Measurements from ENCODE around the gene NACC2. TPM values are rescaled to one million over a fixed set of nuclear protein-coding genes. Genes with fewer than 3 reads are reported as not detected.
"Not testable (repeated sequence)": the region's sequence is repeated elsewhere in the genome, so short reads cannot be mapped to it uniquely, and the experiment has no call there.

NACC2 gene
- total RNA-seq, 4 donors from 2014 or later: 10.4 to 21.6 (median 12.8) TPM

DNA sequence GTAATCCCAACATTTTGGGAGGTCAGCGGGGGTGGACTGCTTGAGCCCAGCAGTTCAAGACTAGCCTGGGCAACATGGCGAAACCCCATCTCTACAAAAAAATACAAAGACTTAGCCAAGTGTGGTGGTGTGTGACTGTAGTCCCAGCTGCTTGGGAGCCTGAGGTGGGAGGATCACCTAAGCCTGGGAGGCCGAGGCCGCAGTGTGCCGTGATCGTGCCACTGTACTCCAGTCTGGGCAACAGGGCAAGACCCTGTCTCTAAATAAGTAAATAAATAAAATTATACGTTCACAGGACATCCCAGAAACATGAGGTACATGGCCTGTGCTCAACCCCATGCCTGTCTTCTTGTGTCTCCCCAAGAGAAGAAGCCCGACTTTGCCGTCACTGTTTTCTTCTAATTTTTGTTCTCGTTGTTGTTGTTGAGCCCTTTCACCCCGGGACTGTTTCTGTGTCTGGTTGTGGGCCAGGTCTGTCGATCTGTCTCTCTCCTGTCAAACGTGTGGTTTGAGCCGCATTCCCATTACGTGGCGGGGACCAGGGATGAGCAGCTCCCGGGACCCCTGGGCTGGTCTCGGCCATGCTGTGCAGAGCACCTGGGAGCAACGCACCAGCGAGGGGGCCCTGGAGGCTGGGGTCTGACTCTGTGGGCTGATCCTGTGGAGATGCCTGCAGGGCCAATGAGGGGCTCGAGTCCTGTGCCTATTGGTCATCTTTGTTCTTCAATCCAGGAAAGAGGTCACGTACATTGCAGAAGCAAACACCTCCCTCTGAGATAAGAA lies 32.2 kb downstream of the NACC2 start:
- H3K27me3 ChIP-seq: no peaks in the 10 kb centered on the region
- H3K9me3 ChIP-seq: no peaks in the 10 kb centered on the region
- TF ChIP-seq POLR2A (IDR thresholded peaks at IDR 0.05): no peak
- TF ChIP-seq, protein P1, sequence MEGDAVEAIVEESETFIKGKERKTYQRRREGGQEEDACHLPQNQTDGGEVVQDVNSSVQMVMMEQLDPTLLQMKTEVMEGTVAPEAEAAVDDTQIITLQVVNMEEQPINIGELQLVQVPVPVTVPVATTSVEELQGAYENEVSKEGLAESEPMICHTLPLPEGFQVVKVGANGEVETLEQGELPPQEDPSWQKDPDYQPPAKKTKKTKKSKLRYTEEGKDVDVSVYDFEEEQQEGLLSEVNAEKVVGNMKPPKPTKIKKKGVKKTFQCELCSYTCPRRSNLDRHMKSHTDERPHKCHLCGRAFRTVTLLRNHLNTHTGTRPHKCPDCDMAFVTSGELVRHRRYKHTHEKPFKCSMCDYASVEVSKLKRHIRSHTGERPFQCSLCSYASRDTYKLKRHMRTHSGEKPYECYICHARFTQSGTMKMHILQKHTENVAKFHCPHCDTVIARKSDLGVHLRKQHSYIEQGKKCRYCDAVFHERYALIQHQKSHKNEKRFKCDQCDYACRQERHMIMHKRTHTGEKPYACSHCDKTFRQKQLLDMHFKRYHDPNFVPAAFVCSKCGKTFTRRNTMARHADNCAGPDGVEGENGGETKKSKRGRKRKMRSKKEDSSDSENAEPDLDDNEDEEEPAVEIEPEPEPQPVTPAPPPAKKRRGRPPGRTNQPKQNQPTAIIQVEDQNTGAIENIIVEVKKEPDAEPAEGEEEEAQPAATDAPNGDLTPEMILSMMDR (IDR thresholded peaks at IDR 0.05): no peak
- WGBS, 2 donors: 77 to 80% methylated on average over 13 to 20 of the region's 22 CpGs
- H3K4me1 ChIP-seq: peaks cover 14 to 54% (median 14%) of the 10 kb centered on the region in 3 donors
- H3K4me3 ChIP-seq: no peak overlapping the region
- no peak overlapping the region for H3K27ac ChIP-seq
- intact Hi-C loops (cut with DNase I): no loop called here
- DNase-seq: no peak
- H3K36me3 ChIP-seq: peaks cover 0 to 12% (median 0%) of the 10 kb centered on the region in 3 donors

DNA sequence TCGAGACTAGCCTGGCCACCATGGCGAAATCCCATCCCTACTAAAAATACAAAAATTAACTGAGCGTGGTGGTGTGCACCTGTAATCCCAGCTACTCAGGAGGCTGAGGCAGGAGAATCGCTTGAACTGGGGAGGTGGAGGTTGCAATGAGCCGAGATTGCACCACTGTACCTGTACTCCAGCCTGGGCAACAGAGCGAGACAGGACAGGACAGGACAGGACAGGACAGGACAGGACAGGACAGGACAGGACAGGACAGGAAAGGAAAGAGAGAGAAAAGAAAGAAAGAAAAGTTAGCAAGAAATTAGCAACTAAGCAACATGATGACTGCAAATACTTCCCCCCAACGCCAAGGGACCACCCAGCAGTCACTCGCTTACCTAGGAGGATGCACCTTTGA lies 33.2 kb downstream of the NACC2 start:
- H3K27me3 ChIP-seq; H3K9me3 ChIP-seq; H3K27ac ChIP-seq; intact Hi-C loops (cut with DNase I); H3K4me3 ChIP-seq; DNase-seq: not testable (repeated sequence)
- H3K36me3 ChIP-seq: peaks cover 0 to 12% (median 0%) of the 10 kb centered on the region in 3 donors
- H3K4me1 ChIP-seq: peaks cover 14 to 63% (median 19%) of the 10 kb centered on the region in 3 donors
- WGBS, 2 donors: 73 to 82% methylated on average over 7 to 8 of the region's 8 CpGs

DNA sequence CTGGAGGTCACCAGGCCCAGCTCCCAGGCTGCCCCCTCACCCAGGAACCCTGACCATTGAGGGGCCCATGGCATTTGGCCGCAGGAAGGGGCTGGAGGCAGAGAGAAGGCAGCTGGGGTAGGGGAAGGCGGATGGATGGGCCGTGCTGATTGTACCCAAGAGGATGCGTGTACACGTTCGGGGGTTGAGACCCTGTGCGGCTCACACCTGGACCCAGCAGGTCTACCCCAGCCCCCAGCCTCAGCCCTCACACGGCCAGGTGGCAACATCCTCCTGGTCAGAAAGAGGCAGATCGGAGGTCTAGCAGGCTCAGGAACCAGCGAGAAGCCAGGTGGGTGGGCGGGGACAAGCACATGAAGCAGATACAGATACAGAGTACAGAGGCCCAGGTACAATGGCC lies 33.7 kb downstream of the NACC2 start:
- peaks cover 14 to 68% (median 19%) of the 10 kb centered on the region in 3 donors for H3K4me1 ChIP-seq
- intact Hi-C loops (cut with DNase I): no loop called here
- H3K4me3 ChIP-seq: no peak overlapping the region
- TF ChIP-seq, protein P1 (IDR thresholded peaks at IDR 0.05): no peak
- no peak for TF ChIP-seq POLR2A (IDR thresholded peaks at IDR 0.05)
- 96 to 100% methylated on average over 5 to 7 of the region's 11 CpGs for WGBS, 2 donors
- no peaks in the 10 kb centered on the region for H3K27me3 ChIP-seq
- DNase-seq: no peak
- H3K9me3 ChIP-seq: no peaks in the 10 kb centered on the region
- H3K27ac ChIP-seq: no peak overlapping the region
- H3K36me3 ChIP-seq: peaks cover 0 to 12% (median 0%) of the 10 kb centered on the region in 3 donors

DNA sequence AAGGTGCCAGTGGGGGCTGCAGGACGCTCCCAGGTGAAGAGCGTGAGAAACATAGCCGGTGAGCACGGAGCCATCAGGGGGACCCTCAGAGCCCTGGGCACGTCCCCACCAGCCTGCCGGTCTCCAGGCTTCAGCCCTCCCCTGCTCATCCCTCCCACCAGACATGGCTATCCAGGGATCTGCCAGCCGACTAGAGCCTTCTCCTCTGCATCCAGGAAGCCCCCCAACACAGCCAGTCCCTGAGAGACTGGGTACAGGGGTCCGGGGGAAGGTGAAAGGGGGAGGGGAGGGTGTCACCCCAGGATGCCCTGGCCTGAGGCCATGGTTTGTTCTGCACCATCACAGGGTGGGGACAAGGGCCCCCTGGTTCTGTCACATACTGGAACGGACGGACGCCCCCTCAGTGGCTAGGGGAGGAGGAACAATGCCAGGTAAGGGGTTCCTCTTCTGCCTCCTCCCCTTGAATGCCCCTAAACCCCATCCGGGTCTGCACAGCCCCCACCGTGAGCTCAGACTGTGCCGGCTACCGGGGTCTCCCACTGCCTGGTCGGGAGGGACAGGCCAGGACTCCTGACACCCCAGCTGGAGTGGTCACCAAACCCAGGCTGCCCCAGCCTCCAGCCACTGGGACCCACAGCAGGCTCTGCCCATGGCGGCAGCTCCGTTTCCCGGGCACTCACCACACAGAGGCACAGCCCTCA lies 34.3 kb downstream of the NACC2 start:
- DNase-seq: no peak
- H3K27ac ChIP-seq: no peak overlapping the region
- no peaks in the 10 kb centered on the region for H3K27me3 ChIP-seq
- peaks cover 0 to 12% (median 0%) of the 10 kb centered on the region in 3 donors for H3K36me3 ChIP-seq
- WGBS, 2 donors: 50% methylated on average over 2 of the region's 19 CpGs; no CpG with 5 or more reads in 1 of the 2 donors
- no peaks in the 10 kb centered on the region for H3K9me3 ChIP-seq
- no peak for TF ChIP-seq POLR2A (IDR thresholded peaks at IDR 0.05)
- TF ChIP-seq, protein P1 (IDR thresholded peaks at IDR 0.05): no peak
- peaks cover 17 to 74% (median 19%) of the 10 kb centered on the region in 3 donors for H3K4me1 ChIP-seq
- intact Hi-C loops (cut with DNase I): no loop called here
- H3K4me3 ChIP-seq: no peak overlapping the region

DNA sequence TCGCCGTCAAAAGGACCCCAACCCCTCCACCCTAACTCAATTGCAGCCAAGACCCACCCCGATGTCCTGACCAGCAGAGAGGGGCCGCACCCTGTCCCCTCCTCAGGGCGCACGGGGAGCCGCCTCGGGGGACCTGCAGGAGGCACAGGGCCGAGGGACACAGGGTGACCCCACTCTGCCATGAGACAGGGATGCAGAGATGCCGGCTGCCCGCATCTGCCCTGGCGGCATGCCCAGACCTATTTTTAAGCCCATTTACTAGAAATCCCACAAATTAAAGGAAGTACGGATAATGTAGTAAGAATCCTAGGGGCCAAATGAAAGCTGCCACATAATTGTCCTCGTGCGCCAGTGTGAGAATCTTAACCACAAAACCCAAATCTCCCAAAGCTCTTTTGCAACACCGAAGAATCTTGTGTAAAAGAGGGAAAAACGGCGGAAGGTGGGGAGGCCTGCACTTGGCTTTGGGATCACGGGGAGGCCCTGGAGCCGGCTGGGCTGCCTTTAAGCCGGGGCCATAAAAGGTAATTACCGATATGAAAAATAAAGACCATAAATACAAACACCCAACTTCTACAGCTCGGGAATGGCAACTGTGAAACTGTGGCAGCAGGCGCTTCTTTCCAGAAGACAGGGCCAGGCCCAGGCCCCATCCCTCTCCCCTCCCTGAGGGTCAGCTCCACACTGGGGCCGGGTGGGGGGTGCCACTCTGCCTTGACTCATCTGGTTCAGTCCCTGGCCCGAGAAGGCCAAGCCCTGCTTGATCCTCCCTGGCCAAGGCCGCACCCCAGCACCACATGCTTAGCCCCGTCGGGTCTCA lies 35.0 kb downstream of the NACC2 start:
- Histone ChIP-seq H3K36me3 (peaks cover 0 to 12% (median 0%) of the 10 kb centered on the region in 3 donors), H3K4me1 (peaks cover 18 to 82% (median 19%) of the 10 kb centered on the region in 3 donors), H3K9me3 (no peaks in the 10 kb centered on the region), H3K4me3 (no peak overlapping the region), H3K27ac (no peak overlapping the region), H3K27me3 (no peaks in the 10 kb centered on the region)
- WGBS, 2 donors: 67 to 79% methylated on average over 11 to 18 of the region's 29 CpGs
- no peak for TF ChIP-seq POLR2A (IDR thresholded peaks at IDR 0.05)
- TF ChIP-seq, protein P1 (IDR thresholded peaks at IDR 0.05): no peak
- DNase-seq: no peak
- intact Hi-C loops (cut with DNase I): no loop called here
